PFSK-1 (cell line): Measurements from ENCODE around the gene COL11A2.

Experiments
- FOXP2 ChIP-seq: optimal IDR thresholded peaks from 2 replicates; pipeline ENCODE3; 2011; ENCODE audit warnings: borderline replicate concordance, control low read depth, inconsistent platforms; ENCODE audit not compliant: insufficient read depth; ENCODE audit errors: extremely low read length, extremely low read depth
- POLR2AphosphoS5 ChIP-seq: IDR thresholded peaks from 2 replicates; pipeline ENCODE4 v1.6.1; 2012; ENCODE audit warnings: low read depth, mild to moderate bottlenecking, control low read depth, low read length, moderate library complexity
- SIN3A ChIP-seq: IDR thresholded peaks from 2 replicates; pipeline ENCODE4 v1.6.1; 2012; ENCODE audit warnings: mild to moderate bottlenecking, low read length, moderate library complexity, borderline replicate concordance; ENCODE audit not compliant: insufficient read depth
- TAF1 ChIP-seq: IDR thresholded peaks from 2 replicates; pipeline ENCODE4 v1.6.1; 2012; ENCODE audit warnings: low read length, control low read depth, borderline replicate concordance; ENCODE audit not compliant: insufficient read depth
- TF ChIP-seq, protein P1 (sequence below), 2 experiments: IDR thresholded peaks; 2 replicates each; pipeline versions ENCODE4 v1.6.1 to v1.8.0; 2011 to 2012; ENCODE audit warnings: low read depth in 2 of 2, low read length in 2 of 2, control low read depth in 1 of 2, inconsistent platforms in 1 of 2, mild to moderate bottlenecking in 1 of 2, moderate library complexity in 1 of 2; ENCODE audit not compliant: insufficient read depth in 1 of 2

COL11A2 gene

DNA sequence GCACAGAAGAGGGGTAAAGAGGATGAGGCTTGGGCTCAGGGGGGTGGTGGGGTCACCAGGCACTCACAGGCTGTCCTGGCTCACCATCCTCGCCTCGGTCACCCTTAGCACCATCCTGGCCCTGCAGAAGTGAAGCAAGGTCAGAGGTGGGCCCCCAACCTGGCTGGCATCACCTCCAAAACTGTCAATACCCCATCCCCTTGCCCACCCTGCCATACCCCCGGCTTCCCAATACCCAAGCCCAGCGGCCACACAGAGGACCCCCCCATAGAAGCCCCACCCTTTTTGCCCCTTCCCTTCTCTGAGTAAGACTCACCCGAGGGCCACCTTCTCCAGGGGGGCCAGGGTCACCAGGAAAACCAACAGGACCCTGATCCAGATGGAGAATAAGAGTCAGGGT is 23.6 kb downstream of the COL11A2 start:
- TF ChIP-seq FOXP2 (no peak), POLR2AphosphoS5 (no peak), TAF1 (no peak), SIN3A (no peak)
- TF ChIP-seq, protein P1, sequence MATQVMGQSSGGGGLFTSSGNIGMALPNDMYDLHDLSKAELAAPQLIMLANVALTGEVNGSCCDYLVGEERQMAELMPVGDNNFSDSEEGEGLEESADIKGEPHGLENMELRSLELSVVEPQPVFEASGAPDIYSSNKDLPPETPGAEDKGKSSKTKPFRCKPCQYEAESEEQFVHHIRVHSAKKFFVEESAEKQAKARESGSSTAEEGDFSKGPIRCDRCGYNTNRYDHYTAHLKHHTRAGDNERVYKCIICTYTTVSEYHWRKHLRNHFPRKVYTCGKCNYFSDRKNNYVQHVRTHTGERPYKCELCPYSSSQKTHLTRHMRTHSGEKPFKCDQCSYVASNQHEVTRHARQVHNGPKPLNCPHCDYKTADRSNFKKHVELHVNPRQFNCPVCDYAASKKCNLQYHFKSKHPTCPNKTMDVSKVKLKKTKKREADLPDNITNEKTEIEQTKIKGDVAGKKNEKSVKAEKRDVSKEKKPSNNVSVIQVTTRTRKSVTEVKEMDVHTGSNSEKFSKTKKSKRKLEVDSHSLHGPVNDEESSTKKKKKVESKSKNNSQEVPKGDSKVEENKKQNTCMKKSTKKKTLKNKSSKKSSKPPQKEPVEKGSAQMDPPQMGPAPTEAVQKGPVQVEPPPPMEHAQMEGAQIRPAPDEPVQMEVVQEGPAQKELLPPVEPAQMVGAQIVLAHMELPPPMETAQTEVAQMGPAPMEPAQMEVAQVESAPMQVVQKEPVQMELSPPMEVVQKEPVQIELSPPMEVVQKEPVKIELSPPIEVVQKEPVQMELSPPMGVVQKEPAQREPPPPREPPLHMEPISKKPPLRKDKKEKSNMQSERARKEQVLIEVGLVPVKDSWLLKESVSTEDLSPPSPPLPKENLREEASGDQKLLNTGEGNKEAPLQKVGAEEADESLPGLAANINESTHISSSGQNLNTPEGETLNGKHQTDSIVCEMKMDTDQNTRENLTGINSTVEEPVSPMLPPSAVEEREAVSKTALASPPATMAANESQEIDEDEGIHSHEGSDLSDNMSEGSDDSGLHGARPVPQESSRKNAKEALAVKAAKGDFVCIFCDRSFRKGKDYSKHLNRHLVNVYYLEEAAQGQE (IDR thresholded peaks at IDR 0.05; ENCODE audit: insufficient read depth in 1 of 2, low read depth in 2 of 2, low read length in 2 of 2) = no peak

DNA sequence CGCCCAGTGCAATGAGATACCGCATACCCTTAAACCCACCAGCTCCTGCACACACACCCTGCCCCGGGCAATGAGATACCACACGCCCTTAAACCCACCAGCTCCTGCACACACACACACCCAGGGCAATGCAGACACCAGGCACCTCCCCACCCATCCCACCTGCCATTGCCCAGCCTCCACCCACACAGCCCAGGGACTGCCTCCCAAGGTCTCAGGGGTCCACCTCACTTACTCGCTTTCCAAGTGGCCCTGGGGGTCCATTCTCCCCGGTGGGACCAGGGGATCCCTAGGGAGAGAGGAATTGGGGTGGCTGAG is 24.0 kb downstream of the COL11A2 start:
- TF ChIP-seq, protein P1 (IDR thresholded peaks at IDR 0.05; ENCODE audit: insufficient read depth in 1 of 2, low read depth in 2 of 2, low read length in 2 of 2) = no peak
- no peak for TF ChIP-seq SIN3A
- TF ChIP-seq FOXP2 = no peak

DNA sequence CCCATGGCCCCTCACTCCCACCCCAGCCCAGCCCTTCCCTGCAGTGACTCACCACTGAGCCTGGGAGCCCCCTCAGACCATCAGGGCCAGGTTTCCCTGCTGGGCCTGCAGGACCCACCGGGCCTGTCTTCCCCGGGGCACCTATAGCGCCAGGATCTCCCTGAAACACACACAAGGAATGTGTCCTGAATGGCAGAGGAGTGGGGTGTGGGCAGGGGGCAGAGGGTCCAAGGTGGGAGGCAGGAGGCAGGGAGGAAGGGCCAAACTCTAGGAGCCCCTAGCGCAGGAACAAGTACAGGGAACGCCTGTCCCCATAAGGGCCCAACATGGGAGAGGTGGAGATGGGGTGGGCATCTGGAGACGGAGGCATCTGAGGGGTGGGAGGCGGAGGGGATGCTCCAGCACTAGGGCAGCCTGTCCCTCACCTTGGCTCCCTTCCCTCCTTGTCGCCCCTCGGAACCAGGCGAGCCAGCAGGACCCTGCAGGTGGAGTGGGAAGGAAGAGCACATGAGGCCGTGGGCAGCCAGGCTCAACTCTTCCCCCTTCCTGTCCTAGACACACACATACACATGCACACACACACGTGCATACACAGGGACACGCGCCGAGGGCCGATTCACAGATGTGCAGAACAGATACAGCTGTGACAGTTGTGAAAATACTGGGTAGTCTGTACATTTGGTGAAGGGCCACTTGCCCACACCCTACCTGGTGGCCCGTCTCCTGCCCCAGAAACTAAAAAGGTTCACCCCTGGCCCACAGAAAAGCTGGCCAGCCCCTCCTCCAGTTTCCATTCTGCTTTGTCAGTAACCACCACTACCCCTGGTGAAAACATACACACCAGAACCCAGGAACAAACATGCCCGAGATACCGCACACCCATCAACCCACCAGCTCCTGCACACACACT is 24.6 kb downstream of the COL11A2 start:
- TF ChIP-seq, protein P1 (IDR thresholded peaks at IDR 0.05; ENCODE audit: insufficient read depth in 1 of 2, low read depth in 2 of 2, low read length in 2 of 2) = no peak

DNA sequence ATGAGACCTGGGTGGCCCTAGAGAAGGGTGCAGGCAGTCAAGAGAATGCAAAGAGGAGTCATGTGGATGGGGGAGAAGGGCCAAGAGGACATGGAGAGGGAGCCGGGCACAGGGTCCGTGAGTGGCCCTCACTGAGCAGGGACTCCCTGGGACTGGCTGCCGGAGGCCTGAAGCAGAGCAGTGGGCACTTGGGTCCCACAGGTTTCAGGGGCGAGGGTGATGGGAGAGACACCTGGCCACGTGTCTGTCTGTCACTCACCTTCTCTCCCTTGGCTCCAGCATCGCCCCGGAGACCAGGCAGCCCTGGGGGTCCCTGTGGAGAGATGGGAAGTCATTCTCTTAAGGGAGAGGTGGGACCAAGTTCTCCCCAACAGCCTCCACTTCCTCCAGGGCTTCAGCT is 25.5 kb downstream of the COL11A2 start:
- TF ChIP-seq, protein P1 (IDR thresholded peaks at IDR 0.05; ENCODE audit: insufficient read depth in 1 of 2, low read depth in 2 of 2, low read length in 2 of 2) = no peak
- TF ChIP-seq POLR2AphosphoS5 = no peak
- no peak for TF ChIP-seq FOXP2
- TF ChIP-seq TAF1 = no peak
- no peak for TF ChIP-seq SIN3A

DNA sequence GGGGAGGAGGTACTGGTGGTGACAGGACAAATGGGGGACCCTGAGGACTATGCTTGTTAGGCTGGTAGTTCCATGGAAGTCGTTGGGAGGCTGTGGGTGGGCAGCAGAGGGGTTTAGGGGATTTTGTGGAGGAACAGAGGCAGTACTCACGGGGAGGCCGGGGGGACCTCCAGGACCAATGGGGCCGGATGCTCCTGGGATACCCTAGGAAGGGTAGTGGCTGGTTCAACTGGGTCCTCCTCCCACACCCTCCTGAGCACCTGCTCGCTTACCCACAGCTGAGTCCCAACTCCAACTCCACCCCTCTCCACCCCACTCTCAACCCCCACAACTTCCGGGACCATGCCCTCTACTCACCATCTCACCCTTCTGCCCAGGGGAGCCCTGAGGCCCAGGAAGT is 25.9 kb downstream of the COL11A2 start:
- TF ChIP-seq, protein P1 (IDR thresholded peaks at IDR 0.05; ENCODE audit: insufficient read depth in 1 of 2, low read depth in 2 of 2, low read length in 2 of 2) = no peak
- no peak for TF ChIP-seq FOXP2
- TF ChIP-seq POLR2AphosphoS5 = no peak
- no peak for TF ChIP-seq TAF1
- no peak for TF ChIP-seq SIN3A
